NK-92 (cell line): ENCODE measurements around the gene INHBE.

Experiments
- DNase-seq: peaks from one replicate; lab custom pipeline; 2025; ENCODE audit not compliant: unreplicated experiment; lab: John Stamatoyannopoulos, UW

The INHBE gene

GRCh38 chr12:57474862-57475261 is 19.8 kb downstream of the INHBE start:
- DNase-seq, result no peak

GRCh38 chr12:57475271-57476161 is 20.4 kb downstream of the INHBE start:
- DNase-seq, result no peak

GRCh38 chr12:57476162-57476992 is 21.3 kb downstream of the INHBE start:
- DNase-seq, result no peak

GRCh38 chr12:57476993-57477709 is 22.0 kb downstream of the INHBE start:
- no peak for DNase-seq

- no peak for DNase-seq
Measured at GRCh38 chr12:57477710-57478681, 22.9 kb downstream of the INHBE start.

- DNase-seq, result no peak
Measured at GRCh38 chr12:57479043-57479375, 23.9 kb downstream of the INHBE start.

- no peak for DNase-seq
Measured at GRCh38 chr12:57479376-57480115, 24.4 kb downstream of the INHBE start, which contains the start of gene ARHGAP9. ARHGAP9 (minus strand) TSS chr12:57479866; CDS start chr12:57479406, 460 bp downstream.

GRCh38 chr12:57481671-57482070 is 26.6 kb downstream of the INHBE start:
- no peak for DNase-seq

GRCh38 chr12:57483466-57483865 is 28.4 kb downstream of the INHBE start:
- no peak for DNase-seq

- no peak for DNase-seq
Measured at GRCh38 chr12:57485695-57486094, 30.6 kb downstream of the INHBE start.

- DNase-seq, result no peak
Measured at GRCh38 chr12:57487055-57487596, 32.0 kb downstream of the INHBE start.

GRCh38 chr12:57487597-57488401 is 32.7 kb downstream of the INHBE start, which contains the start of gene MARS1:
MARS1 (plus strand) TSS chr12:57488068; CDS start chr12:57488091, 23 bp downstream.
- peak; percentile 43 for DNase-seq

- no peak for DNase-seq
Measured at GRCh38 chr12:57488402-57489156, 33.5 kb downstream of the INHBE start.

- no peak for DNase-seq
Measured at GRCh38 chr12:57489157-57489641, 34.1 kb downstream of the INHBE start.

GRCh38 chr12:57490126-57490525 is 35.0 kb downstream of the INHBE start:
- no peak for DNase-seq

GRCh38 chr12:57491393-57492280 is 36.5 kb downstream of the INHBE start:
- DNase-seq, result no peak
